ENCODE data around the gene SYNE2.

The SYNE2 gene

GRCh38 chr14:63874223-63874622 is 21.4 kb downstream of the SYNE2 start:
- in situ Hi-C loops (cut with MboI; ENCODE audit: low sequenced_read_pairs) = no loop called here

- in situ Hi-C loops (cut with MboI; ENCODE audit: low sequenced_read_pairs) = no loop called here
Measured at GRCh38 chr14:63875311-63875710, 22.5 kb downstream of the SYNE2 start.

DNA sequence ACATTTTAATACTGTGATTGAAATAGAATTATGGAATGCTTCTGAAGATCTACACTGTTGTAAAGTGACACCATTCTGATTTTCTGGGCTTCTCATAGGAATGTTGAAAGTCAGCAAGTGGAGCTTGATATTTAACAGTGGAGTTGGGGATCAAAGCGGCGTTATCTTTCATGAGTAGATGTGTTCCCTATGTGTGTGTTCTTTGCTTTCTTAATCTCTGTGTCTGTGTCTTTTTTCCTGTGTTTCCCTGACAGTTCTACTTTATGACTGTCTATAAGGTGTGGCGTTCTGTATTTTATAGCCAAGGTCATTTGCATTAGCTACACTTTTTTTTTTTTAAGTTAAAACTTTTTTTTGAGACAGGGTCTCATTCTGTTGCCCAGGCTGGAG is 24.7 kb downstream of the SYNE2 start:
- in situ Hi-C loops (cut with MboI; ENCODE audit: low sequenced_read_pairs) = no loop called here

GRCh38 chr14:63878052-63878451 is 25.2 kb downstream of the SYNE2 start:
- in situ Hi-C loops (cut with MboI; ENCODE audit: low sequenced_read_pairs) = no loop called here

DNA sequence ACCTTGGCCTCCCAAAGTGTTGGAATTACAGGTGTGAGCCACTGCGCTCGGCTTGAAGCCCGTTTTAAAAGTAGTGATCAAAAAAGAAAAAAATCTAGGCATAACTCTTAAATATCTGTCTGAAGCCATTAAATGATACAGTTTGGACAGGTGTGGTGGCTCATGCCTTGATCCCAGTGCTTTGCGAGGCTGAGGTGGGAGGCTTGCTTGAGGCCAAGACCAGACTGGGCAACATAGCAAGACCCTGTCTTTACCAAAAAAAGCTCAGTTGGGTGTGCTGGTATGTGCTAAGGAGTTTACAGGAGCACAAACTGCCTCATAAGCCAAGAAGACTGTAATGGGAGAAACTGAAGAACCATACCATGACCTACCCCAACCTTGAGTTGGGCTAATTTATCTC is 26.0 kb downstream of the SYNE2 start:
- in situ Hi-C loops (cut with MboI; ENCODE audit: low sequenced_read_pairs) = no loop called here

GRCh38 chr14:63881926-63882325 is 29.1 kb downstream of the SYNE2 start:
- in situ Hi-C loops (cut with MboI; ENCODE audit: low sequenced_read_pairs) = no loop called here

DNA sequence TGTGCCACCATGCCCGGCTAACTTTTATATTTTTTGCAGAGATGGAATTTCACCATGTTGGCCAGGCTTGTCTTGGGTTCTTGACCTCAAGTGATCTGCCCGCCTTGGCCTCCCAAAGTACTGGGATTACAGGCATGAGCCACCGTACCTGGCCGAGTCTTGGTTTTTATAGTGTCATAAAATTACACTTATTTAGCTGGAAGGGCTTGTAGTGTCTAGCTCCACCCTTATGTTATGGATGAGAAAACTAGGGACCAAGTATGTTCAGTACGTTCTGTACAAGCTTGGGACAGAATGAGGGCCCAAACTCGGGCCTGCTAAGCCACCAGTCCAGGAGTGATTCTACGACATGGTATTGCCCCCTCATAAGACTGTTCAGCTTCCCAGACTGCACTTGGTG is 35.1 kb downstream of the SYNE2 start:
- in situ Hi-C loops (cut with MboI; ENCODE audit: low sequenced_read_pairs) = no loop called here

DNA sequence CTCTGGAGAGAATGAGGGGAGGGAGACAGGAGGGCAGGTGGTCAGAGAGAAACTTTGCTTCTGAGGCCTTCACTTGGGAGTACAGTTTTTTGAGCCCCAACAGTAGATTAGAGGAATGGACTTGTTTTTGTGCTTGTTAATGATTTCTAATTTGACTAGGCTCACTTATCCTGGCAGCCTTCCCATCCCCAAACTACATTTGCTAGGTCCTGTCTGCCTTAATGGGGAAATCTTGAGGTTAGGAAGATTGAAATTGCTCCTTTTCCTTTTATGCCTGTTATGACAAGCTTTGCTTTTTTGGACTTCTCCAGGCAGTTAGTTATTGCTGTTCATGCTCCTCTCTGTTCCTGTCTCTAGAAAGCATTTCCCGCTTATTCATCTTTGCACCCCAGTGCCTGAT is 37.7 kb downstream of the SYNE2 start:
- in situ Hi-C loops (cut with MboI; ENCODE audit: low sequenced_read_pairs) = no loop called here

DNA sequence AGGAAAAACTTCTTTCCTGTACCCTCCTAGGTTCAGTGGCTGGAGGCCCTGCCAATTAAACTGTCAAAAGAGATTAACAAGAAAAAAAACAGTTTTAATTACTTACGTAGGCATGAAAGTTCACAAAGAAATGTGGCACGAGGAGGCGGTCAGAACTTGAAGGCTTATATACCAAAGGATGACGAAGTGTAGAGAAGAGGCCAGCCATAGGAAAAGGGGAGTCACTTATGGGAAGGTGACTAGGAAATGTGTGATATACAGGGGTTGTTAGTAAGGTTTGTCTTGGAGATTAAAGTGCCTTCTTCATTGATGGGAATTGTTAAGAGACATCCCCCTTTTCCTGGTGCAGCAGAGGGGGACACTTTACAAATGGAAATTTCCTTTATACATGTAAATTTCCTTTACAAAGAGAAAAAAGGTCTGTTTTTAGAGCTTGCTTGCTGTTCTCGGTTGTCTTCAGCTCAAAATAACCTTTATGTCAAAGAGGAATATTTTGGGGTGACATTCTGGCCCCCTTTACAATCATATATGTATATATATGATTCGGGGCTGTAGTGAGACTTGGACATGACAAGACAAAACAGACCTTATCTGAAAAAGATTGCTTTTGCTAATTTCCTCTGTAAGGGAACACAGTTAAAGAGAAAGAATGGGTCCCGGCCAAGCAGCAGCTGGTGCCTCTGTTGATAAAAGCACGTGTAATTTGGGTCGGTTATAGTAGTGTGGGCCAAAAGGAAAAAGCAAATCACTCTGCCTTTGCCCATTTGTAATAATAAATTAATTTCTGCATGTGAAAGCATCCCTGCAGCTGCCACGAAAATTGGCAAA is 38.6 kb downstream of the SYNE2 start:
- in situ Hi-C loops (cut with MboI; ENCODE audit: low sequenced_read_pairs) = no loop called here

GRCh38 chr14:63892265-63892664 is 39.5 kb downstream of the SYNE2 start:
- in situ Hi-C loops (cut with MboI; ENCODE audit: low sequenced_read_pairs) = no loop called here

DNA sequence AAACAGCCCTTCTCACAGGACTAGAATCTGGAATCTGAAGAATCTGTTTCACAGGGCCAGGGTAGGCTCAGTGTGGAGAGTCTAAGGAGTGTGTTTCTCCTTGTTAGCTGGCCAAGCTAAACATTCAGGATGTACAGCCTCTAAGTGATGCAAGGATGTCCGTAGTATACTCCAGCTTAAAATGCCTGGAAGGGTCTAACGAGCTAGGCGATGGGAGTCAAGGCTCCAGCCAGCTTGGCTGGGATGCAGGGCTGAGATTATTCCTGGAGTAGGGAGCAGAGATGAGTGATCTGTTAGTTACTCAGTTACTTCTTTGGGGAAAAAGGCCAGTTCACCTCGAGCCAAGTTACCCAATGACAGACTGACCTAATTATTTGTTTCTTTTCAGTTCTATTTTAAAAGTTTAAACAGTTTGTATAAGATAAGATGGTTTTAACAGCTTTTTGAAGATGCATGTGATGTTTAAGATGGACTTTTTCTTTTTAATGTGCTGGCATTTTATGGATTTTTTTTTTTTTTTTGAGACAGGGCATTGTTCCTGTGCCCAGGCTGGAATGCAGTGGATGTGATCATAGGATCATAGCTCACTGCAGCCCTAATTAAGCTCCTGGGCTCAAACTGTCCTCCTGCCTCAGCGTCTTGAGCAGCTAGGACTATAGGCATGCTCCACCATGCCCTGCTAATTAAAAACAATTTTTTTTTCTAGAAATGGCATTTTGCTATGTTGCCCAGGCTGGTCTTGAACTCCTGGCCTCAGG is 41.1 kb downstream of the SYNE2 start:
- in situ Hi-C loops (cut with MboI; ENCODE audit: low sequenced_read_pairs) = no loop called here

- in situ Hi-C loops (cut with MboI; ENCODE audit: low sequenced_read_pairs) = no loop called here
Measured at GRCh38 chr14:63895510-63895909, 42.7 kb downstream of the SYNE2 start.

GRCh38 chr14:63896278-63896720 is 43.5 kb downstream of the SYNE2 start:
- in situ Hi-C loops (cut with MboI; ENCODE audit: low sequenced_read_pairs) = no loop called here

GRCh38 chr14:63897721-63898163 is 44.9 kb downstream of the SYNE2 start:
- in situ Hi-C loops (cut with MboI; ENCODE audit: low sequenced_read_pairs) = no loop called here

- in situ Hi-C loops (cut with MboI; ENCODE audit: low sequenced_read_pairs) = no loop called here
Measured at GRCh38 chr14:63899953-63900352, 47.1 kb downstream of the SYNE2 start.

GRCh38 chr14:63901434-63902085 is 48.8 kb downstream of the SYNE2 start:
- in situ Hi-C loops (cut with MboI; ENCODE audit: low sequenced_read_pairs) = no loop called here

DNA sequence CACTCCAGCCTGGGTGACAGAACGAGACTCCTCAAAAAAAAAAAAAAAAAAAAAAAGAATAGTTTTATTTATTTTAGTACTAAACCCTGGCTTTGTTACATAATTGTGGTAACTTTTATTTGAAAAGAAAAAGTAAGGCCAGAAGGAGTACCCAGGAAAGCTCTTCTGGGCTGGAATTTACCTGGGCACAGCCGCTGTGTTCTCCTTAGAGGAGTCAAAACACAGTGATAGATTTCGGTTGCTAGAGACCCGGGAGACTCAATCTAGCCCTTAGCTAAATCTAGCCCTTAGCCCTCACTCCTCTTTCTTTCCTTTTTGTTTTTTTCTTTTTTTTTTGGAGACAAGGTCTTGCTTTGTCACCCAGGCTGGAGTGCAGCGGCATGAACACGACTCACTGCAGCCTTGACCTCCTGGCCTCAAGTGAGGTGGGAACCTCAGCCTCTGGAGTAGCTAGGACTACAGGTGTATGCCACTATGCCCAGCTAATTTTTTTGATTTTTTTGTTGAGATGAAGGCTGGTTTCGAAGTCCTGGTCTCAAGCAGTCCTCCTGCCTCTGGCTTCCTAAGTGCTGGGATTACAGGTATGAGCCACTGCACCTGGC is 49.7 kb downstream of the SYNE2 start:
- in situ Hi-C loops (cut with MboI; ENCODE audit: low sequenced_read_pairs) = no loop called here

DNA sequence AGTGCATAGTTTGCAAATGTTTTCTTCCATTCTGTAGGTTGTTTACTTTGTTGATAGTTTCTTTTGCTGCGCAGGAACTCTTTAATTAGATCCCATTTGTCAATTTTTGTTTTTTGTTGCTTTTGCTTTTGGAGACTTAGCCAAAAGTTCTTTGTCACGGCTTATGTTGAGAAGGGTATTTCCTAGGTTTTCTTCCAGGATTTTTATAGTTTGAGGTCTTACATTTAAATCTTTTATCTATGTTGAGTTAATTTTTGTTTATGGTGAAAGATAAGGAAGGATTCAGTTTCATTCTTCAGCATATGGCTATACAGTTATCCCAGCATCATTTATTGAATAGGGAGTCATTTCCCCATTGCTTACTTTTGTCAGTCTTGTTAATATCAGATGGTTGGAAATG is 51.9 kb downstream of the SYNE2 start:
- in situ Hi-C loops (cut with MboI; ENCODE audit: low sequenced_read_pairs) = no loop called here

- in situ Hi-C loops (cut with MboI; ENCODE audit: low sequenced_read_pairs) = no loop called here
Measured at GRCh38 chr14:63905370-63905769, 52.6 kb downstream of the SYNE2 start.

DNA sequence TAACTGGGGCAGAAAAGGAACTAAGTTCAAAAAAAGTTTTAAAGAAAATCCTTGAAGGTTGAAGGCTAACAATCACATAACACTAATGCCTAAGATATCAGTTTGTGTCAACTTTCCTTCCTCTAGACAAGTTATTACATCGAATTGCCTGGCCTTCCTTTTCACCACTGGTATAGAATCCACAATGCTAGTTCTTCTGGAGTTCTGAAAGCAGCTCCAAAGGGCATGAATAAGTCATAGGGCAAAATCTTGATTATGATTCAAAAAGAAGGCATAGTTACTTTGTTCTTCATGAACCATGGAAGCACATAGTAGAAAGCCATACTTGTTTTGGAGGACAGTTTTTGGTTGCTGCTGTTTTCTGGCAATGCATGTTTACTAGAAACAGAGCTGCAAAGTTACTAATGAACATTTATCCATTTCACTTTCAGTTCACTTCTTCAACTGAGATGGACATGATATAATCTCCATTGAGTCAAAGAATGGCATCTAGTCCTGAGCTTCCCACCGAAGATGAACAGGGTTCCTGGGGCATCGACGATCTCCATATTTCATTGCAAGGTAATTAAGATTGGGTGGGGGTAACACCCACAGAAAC is 56.0 kb downstream of the SYNE2 start:
- in situ Hi-C loops (cut with MboI; ENCODE audit: low sequenced_read_pairs) = no loop called here

- in situ Hi-C loops (cut with MboI; ENCODE audit: low sequenced_read_pairs) = no loop called here
Measured at GRCh38 chr14:63909984-63910383, 57.2 kb downstream of the SYNE2 start.
